HG02610 (cell line): ENCODE data around the gene CACNA2D2.

Source experiments
- ATAC-seq: cut with Tn5 transposase; IDR thresholded peaks from one replicate; pipeline ENCODE4 v1.9.1; 2021; ENCODE audit warnings: mild to moderate bottlenecking, moderate library complexity; ENCODE audit not compliant: unreplicated experiment

The CACNA2D2 gene

DNA sequence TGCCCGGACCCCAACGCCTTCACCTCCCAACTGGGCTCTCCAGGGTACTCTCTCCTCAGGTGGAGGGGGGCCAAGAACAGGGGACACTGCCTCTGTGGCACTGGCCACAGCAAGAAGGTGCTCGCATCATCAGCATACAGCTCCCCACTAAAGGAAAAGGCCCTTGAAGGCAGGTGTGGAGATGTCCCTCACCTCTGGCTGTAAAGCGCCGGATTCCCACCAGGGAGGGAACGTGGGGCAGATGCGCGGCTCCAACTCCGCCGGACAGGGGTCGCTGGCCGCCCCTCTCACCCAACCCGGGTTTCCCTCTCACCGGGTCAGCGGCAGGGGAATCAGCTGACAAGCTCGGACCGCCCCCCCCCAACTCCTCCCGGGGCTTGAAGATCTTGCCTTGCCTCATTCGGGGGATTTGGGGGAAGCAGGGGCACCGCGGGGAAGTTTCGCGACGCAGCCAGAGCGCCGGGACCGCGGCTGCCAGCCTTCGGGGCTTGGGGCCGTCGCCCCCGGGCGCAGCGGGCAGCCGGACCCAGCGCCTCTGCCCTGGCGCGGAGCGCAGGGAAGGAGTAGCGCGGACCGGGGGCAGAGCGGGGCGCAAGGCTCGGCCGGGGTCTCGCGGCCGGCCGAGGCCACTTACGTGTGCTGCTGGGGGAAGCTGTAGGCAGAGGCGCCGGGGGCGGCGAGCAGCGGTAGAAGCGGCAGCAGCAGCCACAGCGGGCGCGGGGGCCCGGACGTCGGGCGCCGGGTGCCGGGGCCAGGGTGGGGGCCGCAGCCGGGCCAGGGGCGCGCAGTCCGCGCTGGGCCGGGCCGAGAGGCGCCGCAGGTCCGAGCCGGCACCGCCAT lies 630 bp downstream of the CACNA2D2 start:
- no peak for ATAC-seq

DNA sequence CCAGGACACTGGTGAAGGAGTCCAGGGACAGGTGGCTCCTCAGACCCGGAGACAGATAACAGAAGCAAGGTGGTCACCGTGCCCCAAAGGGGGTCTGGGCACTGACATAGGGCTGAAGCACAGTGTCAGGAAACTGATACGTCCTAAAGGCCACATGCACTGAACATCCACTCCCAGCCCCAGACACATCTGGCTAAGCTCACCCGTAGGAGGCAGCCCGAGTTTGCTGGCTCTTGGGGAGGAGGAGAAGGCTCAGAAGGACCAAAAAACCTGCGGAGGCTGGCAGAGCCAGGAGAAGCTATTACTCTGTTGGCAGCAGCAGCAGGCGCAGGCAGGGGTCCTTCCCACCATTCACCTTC lies 1.2 kb downstream of the CACNA2D2 start:
- ATAC-seq, result no peak

DNA sequence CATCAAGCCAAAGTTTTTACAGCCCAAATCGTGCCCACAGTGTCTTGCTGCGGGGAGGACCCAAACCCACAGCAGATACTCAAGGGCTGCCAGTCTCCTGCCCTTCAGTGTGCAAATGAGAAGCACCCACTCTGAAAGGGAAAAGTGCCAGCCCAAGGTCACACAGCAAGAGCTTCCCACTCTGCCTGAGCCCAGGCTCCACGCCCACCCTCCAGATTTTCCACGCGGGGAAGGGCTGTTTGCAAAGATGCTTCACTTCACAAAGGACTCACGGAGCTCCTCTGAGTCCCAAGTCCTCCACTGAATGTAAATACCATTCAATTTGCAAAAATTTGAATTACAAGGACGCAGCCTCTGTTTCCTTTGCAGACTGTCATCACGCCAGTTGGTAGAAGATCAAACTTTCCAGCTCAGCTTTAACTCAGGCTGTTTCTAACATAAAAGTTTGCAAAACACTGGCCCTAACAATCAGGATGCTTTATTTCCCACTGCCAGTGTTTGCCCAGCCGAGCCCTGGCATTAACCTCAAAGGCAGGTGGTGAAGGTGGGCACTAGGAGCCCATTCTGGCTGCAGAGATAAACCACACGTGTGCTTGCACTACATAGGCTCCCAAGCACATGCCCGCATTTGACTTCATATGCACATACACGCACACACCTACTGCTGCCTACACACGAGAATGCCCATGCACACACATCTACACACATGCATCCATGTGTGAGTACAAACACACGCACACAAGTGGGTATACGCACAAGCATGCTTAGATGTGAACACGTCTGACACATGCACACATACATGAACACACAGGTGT lies 7.6 kb downstream of the CACNA2D2 start:
- ATAC-seq, result no peak

DNA sequence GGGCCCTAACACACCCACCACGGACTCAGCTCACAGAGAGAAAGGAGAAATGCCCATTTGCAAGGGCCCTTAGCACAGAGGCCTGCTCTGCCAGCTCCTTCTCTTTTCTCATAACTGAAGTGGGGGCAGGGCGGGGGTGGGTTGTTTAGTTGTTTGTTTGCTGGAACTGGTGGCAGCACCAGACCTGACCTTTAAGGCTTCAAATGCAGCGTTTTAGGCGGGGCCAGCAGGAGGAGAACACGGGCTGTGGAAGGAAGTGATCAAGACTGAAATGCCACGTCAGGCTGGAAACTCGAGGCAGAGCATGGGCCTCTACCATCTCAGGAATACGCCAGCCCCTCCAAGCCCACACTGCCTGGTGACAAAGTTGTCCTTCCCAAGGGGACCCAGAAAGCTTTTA lies 9.3 kb downstream of the CACNA2D2 start:
- ATAC-seq, result no peak

GRCh38 chr3:50493623-50494022 lies 9.8 kb downstream of the CACNA2D2 start:
- ATAC-seq, result no peak

DNA sequence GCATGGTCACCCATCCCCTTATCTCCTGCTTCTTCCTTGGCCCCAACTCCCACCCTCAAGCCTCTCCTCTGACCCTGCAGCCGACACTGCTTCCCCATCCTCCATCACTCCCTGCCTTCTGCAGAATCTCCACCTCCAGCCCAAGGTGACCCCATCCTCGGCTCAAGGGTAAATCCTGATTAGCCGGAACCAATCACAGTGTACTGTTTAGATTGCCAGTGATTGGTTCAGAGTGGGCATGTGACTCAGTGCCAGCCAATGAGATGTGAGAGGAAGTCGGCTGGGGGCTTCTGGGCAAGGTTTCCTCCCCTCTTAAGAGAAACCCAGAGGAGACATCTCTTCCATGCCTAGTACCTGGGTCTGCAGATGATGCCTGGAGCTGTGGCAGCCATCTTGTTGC lies 10.3 kb downstream of the CACNA2D2 start:
- ATAC-seq, result no peak

- ATAC-seq, result no peak
These were observed 12.4 kb downstream of the CACNA2D2 start for GRCh38 chr3:50491023-50491422.

- no peak for ATAC-seq
These were observed 13.0 kb downstream of the CACNA2D2 start for GRCh38 chr3:50490424-50490823.

DNA sequence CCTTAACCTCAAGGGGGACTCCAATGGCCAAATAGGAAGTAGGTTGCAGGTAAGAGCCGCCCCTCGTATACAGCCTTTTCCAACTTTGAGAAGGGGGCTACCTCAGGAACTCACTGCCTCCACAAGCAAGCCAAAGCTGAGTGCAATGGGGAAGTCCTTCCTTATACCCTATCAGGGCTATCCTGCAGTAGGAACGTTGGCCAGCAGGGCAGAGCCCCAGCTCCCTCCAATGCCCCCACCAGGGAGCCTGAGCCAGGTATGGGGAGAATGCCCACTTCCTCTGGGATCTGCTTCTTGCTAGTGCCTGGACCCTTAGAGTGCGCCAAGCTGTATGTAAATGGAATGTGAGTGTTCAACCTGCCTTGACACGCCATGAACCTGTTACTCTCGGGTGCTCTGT lies 16.3 kb downstream of the CACNA2D2 start:
- ATAC-seq, result no peak

GRCh38 chr3:50486219-50486888 lies 17.1 kb downstream of the CACNA2D2 start:
- ATAC-seq, result no peak

- ATAC-seq, result no peak
These were observed 18.7 kb downstream of the CACNA2D2 start for GRCh38 chr3:50484722-50485121.

- ATAC-seq, result no peak
These were observed 20.1 kb downstream of the CACNA2D2 start for GRCh38 chr3:50483374-50483773.

GRCh38 chr3:50481992-50482391 lies 21.4 kb downstream of the CACNA2D2 start:
- no peak for ATAC-seq

- ATAC-seq, result no peak
These were observed 23.0 kb downstream of the CACNA2D2 start for GRCh38 chr3:50480471-50480870.

DNA sequence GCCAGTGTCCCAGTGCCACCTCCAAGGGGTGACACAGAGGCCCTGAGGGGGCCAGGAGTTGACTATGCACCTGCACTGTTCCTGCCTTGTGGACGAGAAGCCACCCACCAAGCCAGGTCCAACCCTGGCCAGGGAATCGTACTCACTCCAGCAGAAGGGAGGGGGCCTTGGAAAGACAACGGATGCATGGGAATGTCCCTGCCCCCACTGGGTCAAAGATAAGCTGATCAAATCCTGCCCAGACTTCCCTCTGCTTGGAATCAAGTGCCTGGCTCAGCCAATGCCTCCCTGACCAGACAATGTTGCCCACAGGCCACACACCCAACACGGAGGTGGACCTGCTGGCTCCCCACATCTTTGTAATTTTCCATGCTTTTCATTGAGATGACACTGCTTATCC lies 23.9 kb downstream of the CACNA2D2 start:
- no peak for ATAC-seq

GRCh38 chr3:50478671-50479260 lies 24.7 kb downstream of the CACNA2D2 start:
- ATAC-seq, result no peak

- ATAC-seq, result no peak
These were observed 25.4 kb downstream of the CACNA2D2 start for GRCh38 chr3:50478051-50478450.

DNA sequence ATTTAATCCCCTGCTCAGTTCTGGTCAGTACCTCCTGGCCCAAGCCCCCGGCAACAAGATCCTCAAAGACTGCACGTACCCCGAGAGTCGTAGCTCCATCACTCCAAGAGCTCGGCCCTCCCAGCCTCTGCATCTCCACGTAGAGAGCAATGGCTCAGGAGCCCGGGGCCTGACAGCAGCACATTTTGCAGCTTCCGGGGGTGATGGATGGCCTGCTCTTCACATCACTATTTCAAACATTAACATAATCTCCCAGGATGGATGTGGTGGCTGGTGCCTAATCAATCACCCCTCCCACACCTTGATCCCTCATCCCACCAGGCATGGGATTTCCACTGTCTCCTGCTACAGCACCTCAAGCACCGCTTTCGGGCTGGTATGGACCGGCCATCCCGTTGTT lies 28.1 kb downstream of the CACNA2D2 start:
- no peak for ATAC-seq

DNA sequence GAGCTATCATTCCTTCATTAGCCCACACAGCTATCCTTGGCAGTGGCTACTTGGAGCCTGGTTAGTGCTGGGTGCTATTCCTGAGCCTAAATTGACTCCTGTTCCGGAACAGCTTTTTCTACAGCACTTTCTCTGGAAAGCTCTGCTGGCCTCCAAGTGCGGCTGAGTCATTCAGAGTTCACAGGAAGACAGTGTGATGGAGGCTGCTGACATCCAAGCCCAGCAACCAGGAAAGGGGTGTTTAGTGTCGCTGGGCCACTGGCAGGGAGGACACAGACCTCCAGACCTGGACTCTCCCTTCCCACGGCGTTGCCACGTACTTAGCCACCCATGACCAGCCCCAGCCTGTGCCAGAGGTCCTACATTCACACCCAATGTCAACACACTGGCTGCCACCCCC lies 28.7 kb downstream of the CACNA2D2 start:
- no peak for ATAC-seq

DNA sequence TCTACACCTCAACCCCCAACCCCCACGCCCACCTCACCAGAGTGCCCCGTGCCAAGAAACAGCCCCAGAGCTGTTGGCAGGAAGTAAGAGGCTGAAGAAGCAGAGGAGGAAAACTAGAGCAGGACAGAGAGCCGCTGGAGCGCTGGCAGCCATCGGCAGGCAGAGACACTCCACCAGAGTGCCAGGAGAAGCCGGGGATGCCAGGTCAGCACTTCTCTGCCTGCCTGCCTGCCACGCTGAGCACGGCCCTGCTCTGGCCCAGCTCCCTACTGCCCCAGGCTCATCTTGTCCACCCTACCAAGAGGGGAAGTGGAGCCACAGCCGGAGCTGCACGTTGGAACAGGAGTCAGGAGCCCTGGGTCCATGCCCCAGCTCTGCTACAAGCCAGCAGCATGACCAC lies 29.7 kb downstream of the CACNA2D2 start:
- no peak for ATAC-seq

DNA sequence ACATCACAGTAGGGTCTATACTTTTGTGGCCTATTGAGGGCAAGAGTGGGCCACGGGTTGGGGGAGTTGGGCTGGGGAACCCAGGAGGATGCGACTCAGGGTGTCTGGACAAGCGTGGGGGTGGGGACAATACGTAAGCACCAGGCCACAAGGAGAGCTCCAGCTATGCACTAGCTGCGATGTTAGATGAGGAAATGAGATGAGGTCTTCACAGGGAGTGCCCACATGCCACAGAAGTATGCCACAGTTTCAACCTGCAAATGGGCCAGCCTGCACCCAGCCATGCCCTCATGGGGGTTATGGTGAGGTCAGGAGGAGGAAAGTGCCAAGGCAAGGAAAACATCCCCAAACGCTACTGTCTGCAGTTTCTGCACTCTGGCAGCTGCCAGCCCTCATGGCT lies 30.5 kb downstream of the CACNA2D2 start:
- no peak for ATAC-seq
